Gastrocnemius medialis (tissue), 4 donors: ENCODE measurements around the gene WNT8B. TPM values are rescaled to one million over a fixed set of nuclear protein-coding genes. Genes with fewer than 3 reads are reported as not detected.

Experiments
- ATAC-seq, 2 donors: fragments of 150-250 bp; one replicate each; pipeline ENCODE4 v1.9.1; 2016
- DNase-seq, 2 donors: peaks; one replicate each; pipeline ENCODE4 v3.0.0-alpha.2; 2019
- H3K27ac ChIP-seq, 4 donors: fragments of 200-600 bp; sonication (generic); 1 replicate in 1 of 4; 2 replicates in 3 of 4; pipeline ENCODE4 v1.5.1; 2016 to 2018; ENCODE audit warnings: mild to moderate bottlenecking in 2 of 4, moderate library complexity in 1 of 4
- H3K27me3 ChIP-seq, 3 donors: fragments of 200-600 bp; sonication (generic) in 2 of 3; 1 replicate in 1 of 3; 2 replicates in 2 of 3; pipeline versions ENCODE4 v1.5.1 to v1.6.0; 2016 to 2019; ENCODE audit warnings: mild to moderate bottlenecking in 1 of 3, moderate library complexity in 1 of 3
- H3K36me3 ChIP-seq, 2 donors: fragments of 200-600 bp; sonication (generic) in 1 of 2; one replicate each; pipeline ENCODE4 v1.5.1; 2017 to 2018
- H3K4me1 ChIP-seq, 2 donors: fragments of 200-600 bp; sonication (generic) in 1 of 2; one replicate each; pipeline ENCODE4 v1.5.1; 2016 to 2017; ENCODE audit warnings: mild to moderate bottlenecking in 2 of 2
- H3K4me3 ChIP-seq, 4 donors: fragments of 200-600 bp; sonication (generic) in 3 of 4; 1 replicate in 1 of 4; 2 replicates in 3 of 4; pipeline ENCODE4 v1.5.1; 2016 to 2019; ENCODE audit warnings: mild to moderate bottlenecking in 2 of 4
- H3K9me3 ChIP-seq, 3 donors: fragments of 200-600 bp; sonication (generic) in 2 of 3; 1 replicate in 1 of 3; 2 replicates in 2 of 3; pipeline ENCODE4 v1.5.1; 2016 to 2019
- POLR2A ChIP-seq, 2 donors: fragments of 450-650 bp; IDR thresholded peaks; one replicate each; pipeline ENCODE4 v1.6.1; 2017; ENCODE audit warnings: antibody characterized with exemption in 2 of 2, mild to moderate bottlenecking in 2 of 2, moderate library complexity in 2 of 2
- in situ Hi-C, 4 donors: fragments of 200-750 bp; cut with MboI; loops; one replicate each; pipeline versions ENCODE4 v1.15.0 to v1.8.0; 2017; ENCODE audit warnings: low sequenced_read_pairs in 4 of 4
- intact Hi-C: fragments of 100-400 bp; cut with DNase I; formaldehyde crosslinking; loops from one replicate; pipeline ENCODE4 v1.15.1; 2023; ENCODE audit warnings: low total_unique reads
- total RNA-seq, 4 donors: library from RNA; depleted of rRNA; stranded (reverse); fragments of >200 nt; gene quantifications; one replicate each; pipeline versions ENCODE4 v1.1.0 to v1.2.3, GENCODE V29; 2016
- TF ChIP-seq, protein P1 (sequence below), 5 experiments: fragments of 450-650 bp in 3 of 5; fragments of 200-600 bp in 2 of 5; sonication (generic) in 2 of 5; IDR thresholded peaks in 4 of 5; conservative IDR thresholded peaks in 1 of 5; 1 replicate in 4 of 5; 2 replicates in 1 of 5; pipeline ENCODE4 v1.5.1; 2016 to 2019; ENCODE audit warnings: antibody characterized with exemption in 5 of 5, mild to moderate bottlenecking in 3 of 5, moderate library complexity in 3 of 5

The WNT8B gene
- total RNA-seq, 4 donors from 2014 or later = not detected

GRCh38 chr10:100504096-100504495 lies 41.3 kb downstream of the WNT8B start:
- intact Hi-C loops (no loop called here), in situ Hi-C loops (loop anchor here in 1 of 4 donors (25.0 kb wide), 1 partner anchor 167 kb away; the partner anchor contains the start of genes PKD2L1 and SCD)
- TF ChIP-seq POLR2A (IDR thresholded peaks at IDR 0.05) = no peak
- TF ChIP-seq, protein P1, sequence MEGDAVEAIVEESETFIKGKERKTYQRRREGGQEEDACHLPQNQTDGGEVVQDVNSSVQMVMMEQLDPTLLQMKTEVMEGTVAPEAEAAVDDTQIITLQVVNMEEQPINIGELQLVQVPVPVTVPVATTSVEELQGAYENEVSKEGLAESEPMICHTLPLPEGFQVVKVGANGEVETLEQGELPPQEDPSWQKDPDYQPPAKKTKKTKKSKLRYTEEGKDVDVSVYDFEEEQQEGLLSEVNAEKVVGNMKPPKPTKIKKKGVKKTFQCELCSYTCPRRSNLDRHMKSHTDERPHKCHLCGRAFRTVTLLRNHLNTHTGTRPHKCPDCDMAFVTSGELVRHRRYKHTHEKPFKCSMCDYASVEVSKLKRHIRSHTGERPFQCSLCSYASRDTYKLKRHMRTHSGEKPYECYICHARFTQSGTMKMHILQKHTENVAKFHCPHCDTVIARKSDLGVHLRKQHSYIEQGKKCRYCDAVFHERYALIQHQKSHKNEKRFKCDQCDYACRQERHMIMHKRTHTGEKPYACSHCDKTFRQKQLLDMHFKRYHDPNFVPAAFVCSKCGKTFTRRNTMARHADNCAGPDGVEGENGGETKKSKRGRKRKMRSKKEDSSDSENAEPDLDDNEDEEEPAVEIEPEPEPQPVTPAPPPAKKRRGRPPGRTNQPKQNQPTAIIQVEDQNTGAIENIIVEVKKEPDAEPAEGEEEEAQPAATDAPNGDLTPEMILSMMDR (IDR thresholded peaks at IDR 0.05 in 4 of 5, conservative IDR thresholded peaks at IDR 0.05 in 1 of 5) = no peak
- Histone ChIP-seq H3K4me1 (no peaks in the 10 kb centered on the region), H3K27me3 (no peaks in the 10 kb centered on the region), H3K4me3 (no peak overlapping the region), H3K36me3 (peaks cover 0 to 47% of the 10 kb centered on the region in 2 donors), H3K9me3 (no peaks in the 10 kb centered on the region), H3K27ac (no peak overlapping the region)
- DNase-seq = no peak
- ATAC-seq = no peak

- Histone ChIP-seq H3K4me3 (no peak overlapping the region), H3K36me3 (peaks cover 0 to 36% of the 10 kb centered on the region in 2 donors), H3K4me1 (no peaks in the 10 kb centered on the region), H3K9me3 (no peaks in the 10 kb centered on the region), H3K27ac (no peak overlapping the region), H3K27me3 (no peaks in the 10 kb centered on the region)
- no peak for ATAC-seq
- DNase-seq = no peak
- TF ChIP-seq, protein P1 (IDR thresholded peaks at IDR 0.05 in 4 of 5, conservative IDR thresholded peaks at IDR 0.05 in 1 of 5) = no peak
- TF ChIP-seq POLR2A (IDR thresholded peaks at IDR 0.05) = no peak
- in situ Hi-C loops = loop anchor here in 1 of 4 donors (25.0 kb wide), 1 partner anchor 168 kb away; the partner anchor contains the start of genes PKD2L1 and SCD
- intact Hi-C loops = no loop called here
Measured at GRCh38 chr10:100505164-100505563, 42.4 kb downstream of the WNT8B start.

DNA sequence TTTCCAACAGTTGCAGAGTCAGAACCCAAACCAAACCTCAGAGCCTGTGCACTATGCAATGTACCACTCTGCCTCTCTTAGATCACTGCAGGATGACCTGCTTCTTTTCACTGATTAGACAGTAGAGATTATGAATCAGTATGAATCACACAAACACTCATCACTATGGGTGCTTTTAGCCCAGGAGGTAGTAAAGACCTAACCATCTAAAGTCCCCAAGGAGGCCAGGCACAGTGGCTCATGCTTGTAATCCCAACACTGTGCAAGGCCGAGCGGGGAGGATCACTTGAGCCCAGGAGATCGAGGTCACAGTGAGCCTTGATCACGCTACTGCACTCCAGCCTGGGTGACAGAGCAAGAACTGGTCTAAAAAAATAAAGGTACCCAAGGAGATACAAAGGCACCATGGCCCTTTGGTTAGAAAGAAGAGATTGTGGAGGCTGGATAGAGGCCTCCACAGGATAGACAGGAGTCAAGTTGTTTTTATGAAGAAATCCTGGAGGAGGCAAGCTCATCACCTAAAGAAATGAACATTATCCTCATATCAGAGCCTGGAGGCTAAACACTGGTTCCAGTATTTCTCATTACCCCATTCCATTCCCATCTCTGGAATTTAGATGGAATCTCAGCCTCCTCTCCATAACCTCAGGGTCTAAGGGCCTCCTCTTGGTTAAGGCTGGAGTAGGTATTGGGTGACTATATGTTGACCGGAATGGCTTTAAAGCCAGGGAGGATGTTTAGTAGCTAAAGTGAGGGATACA lies 44.0 kb downstream of the WNT8B start:
- in situ Hi-C loops (loop anchor here in 1 of 4 donors (25.0 kb wide), 1 partner anchor 169 kb away; the partner anchor contains the start of genes PKD2L1 and SCD), intact Hi-C loops (no loop called here)
- no peak for DNase-seq
- Histone ChIP-seq H3K4me3 (no peak overlapping the region), H3K27me3 (no peaks in the 10 kb centered on the region), H3K27ac (no peak overlapping the region), H3K9me3 (no peaks in the 10 kb centered on the region), H3K36me3 (peaks cover 0 to 28% of the 10 kb centered on the region in 2 donors), H3K4me1 (no peaks in the 10 kb centered on the region)
- TF ChIP-seq, protein P1 (IDR thresholded peaks at IDR 0.05 in 4 of 5, conservative IDR thresholded peaks at IDR 0.05 in 1 of 5) = no peak
- no peak for TF ChIP-seq POLR2A (IDR thresholded peaks at IDR 0.05)
- no peak for ATAC-seq

- in situ Hi-C loops (loop anchor here in 1 of 4 donors (25.0 kb wide), 1 partner anchor 170 kb away; the partner anchor contains the start of genes PKD2L1 and SCD), intact Hi-C loops (no loop called here)
- TF ChIP-seq, protein P1 (IDR thresholded peaks at IDR 0.05 in 4 of 5, conservative IDR thresholded peaks at IDR 0.05 in 1 of 5) = no peak
- TF ChIP-seq POLR2A (IDR thresholded peaks at IDR 0.05) = no peak
- no peaks in the 10 kb centered on the region for H3K9me3 ChIP-seq
- DNase-seq (no peak), ATAC-seq (no peak)
- peaks cover 0 to 23% of the 10 kb centered on the region in 2 donors for H3K36me3 ChIP-seq
- H3K27ac ChIP-seq = no peak overlapping the region
- no peak overlapping the region for H3K4me3 ChIP-seq
- no peaks in the 10 kb centered on the region for H3K4me1 ChIP-seq
- no peaks in the 10 kb centered on the region for H3K27me3 ChIP-seq
Measured at GRCh38 chr10:100507357-100507732, 44.5 kb downstream of the WNT8B start.
